WTC11 (cell line): ENCODE results near the gene ATOSB. TPM values are rescaled to one million over a fixed set of nuclear protein-coding genes. Genes with fewer than 3 reads are reported as not detected.

Source experiments
- ATAC-seq: fragments of 200-7000 bp; cut with Tn5 transposase; 2 replicates; pipeline ENCODE4 v1.10.0; 2021; ENCODE audit warnings: mild to moderate bottlenecking, moderate library complexity
- CTCF ChIA-PET: fragments of 300-600 bp; sonication (Branson Sonifier 250); formaldehyde crosslinking; loops from one replicate; lab custom pipeline; 2021; ENCODE audit warnings: antibody characterized with exemption; lab: Charles Lee
- POLR2A ChIA-PET: fragments of 350-600 bp; sonication (Branson Sonifier 250); formaldehyde crosslinking; loops from one replicate; lab custom pipeline; 2021; ENCODE audit warnings: antibody characterized with exemption; lab: Charles Lee
- DNase-seq: peaks from one replicate; pipeline ENCODE4 v3.0.0; 2021; ENCODE audit warnings: low spot score
- H3K27ac Mint-ChIP-seq: 2 replicates; pipeline ENCODE4 v1.8.0; 2021; ENCODE audit warnings: mixed read lengths
- H3K27me3 Mint-ChIP-seq: 2 replicates; pipeline ENCODE4 v1.8.0; 2021; ENCODE audit warnings: low read depth, mild to moderate bottlenecking, moderate library complexity, mixed read lengths
- H3K36me3 Mint-ChIP-seq: 2 replicates; pipeline ENCODE4 v1.8.0; 2021; ENCODE audit warnings: mixed read lengths
- H3K4me1 Mint-ChIP-seq: 2 replicates; pipeline ENCODE4 v1.8.0; 2022; ENCODE audit warnings: mixed read lengths
- H3K4me3 Mint-ChIP-seq: 2 replicates; pipeline ENCODE4 v1.8.0; 2021; ENCODE audit warnings: mild to moderate bottlenecking, moderate library complexity, mixed read lengths
- H3K9me3 Mint-ChIP-seq: 2 replicates; pipeline ENCODE4 v1.8.0; 2021; ENCODE audit warnings: mixed read lengths
- AFF4 ChIP-seq: sonication (generic); formaldehyde crosslinking; IDR thresholded peaks from 2 replicates; pipeline ENCODE4 v1.8.1; 2023; ENCODE audit warnings: mild to moderate bottlenecking, missing genetic modification reagents, borderline replicate concordance
- E2F1 ChIP-seq: sonication (generic); formaldehyde crosslinking; IDR thresholded peaks from 2 replicates; pipeline ENCODE4 v1.8.0; 2022; ENCODE audit warnings: mild to moderate bottlenecking, missing genetic modification reagents
- FOXK1 ChIP-seq: sonication (generic); formaldehyde crosslinking; IDR thresholded peaks from 2 replicates; pipeline ENCODE4 v1.8.0; 2022; ENCODE audit warnings: mild to moderate bottlenecking, moderate library complexity, missing genetic modification reagents
- GTF2I ChIP-seq: fragments of 250-450 bp; sonication (Bioruptor Pico); conservative IDR thresholded peaks from 2 replicates; pipeline ENCODE4 v1.4.0; 2021; ENCODE audit warnings: mild to moderate bottlenecking
- IRF2 ChIP-seq: sonication (generic); formaldehyde crosslinking; IDR thresholded peaks from 2 replicates; pipeline ENCODE4 v1.8.0; 2022; ENCODE audit warnings: low read depth, missing genetic modification reagents, borderline replicate concordance
- JUN ChIP-seq: sonication (generic); formaldehyde crosslinking; IDR thresholded peaks from 2 replicates; pipeline ENCODE4 v1.8.0; 2023; ENCODE audit warnings: mild to moderate bottlenecking, missing genetic modification reagents
- NFYB ChIP-seq: sonication (generic); formaldehyde crosslinking; conservative IDR thresholded peaks from 2 replicates; pipeline ENCODE4 v1.8.0; 2022; ENCODE audit warnings: low read depth, missing genetic modification reagents
- RELA ChIP-seq: sonication (generic); formaldehyde crosslinking; IDR thresholded peaks from 2 replicates; pipeline ENCODE4 v1.8.1; 2022; ENCODE audit warnings: missing genetic modification reagents, mild to moderate bottlenecking, borderline replicate concordance
- SOX15 ChIP-seq: fragments of 250-450 bp; sonication (Bioruptor Pico); IDR thresholded peaks from 2 replicates; pipeline ENCODE4 v1.9.0; 2021; ENCODE audit warnings: mild to moderate bottlenecking
- SP1 ChIP-seq: sonication (generic); formaldehyde crosslinking; conservative IDR thresholded peaks from 2 replicates; pipeline ENCODE4 v1.8.1; 2022; ENCODE audit warnings: missing genetic modification reagents
- TEAD1 ChIP-seq: sonication (generic); formaldehyde crosslinking; IDR thresholded peaks from 2 replicates; pipeline ENCODE4 v1.8.0; 2022; ENCODE audit warnings: mild to moderate bottlenecking, missing genetic modification reagents
- ZNF121 ChIP-seq: sonication (generic); formaldehyde crosslinking; IDR thresholded peaks from 2 replicates; pipeline ENCODE4 v1.8.0; 2023; ENCODE audit warnings: missing genetic modification reagents
- ZNF138 ChIP-seq: sonication (generic); formaldehyde crosslinking; conservative IDR thresholded peaks from 2 replicates; pipeline ENCODE4 v1.8.1; 2022; ENCODE audit warnings: mild to moderate bottlenecking, moderate library complexity, missing genetic modification reagents
- ZNF317 ChIP-seq: sonication (generic); formaldehyde crosslinking; IDR thresholded peaks from 2 replicates; pipeline ENCODE4 v1.8.1; 2023; ENCODE audit warnings: low read depth, mild to moderate bottlenecking, moderate library complexity, missing genetic modification reagents, borderline replicate concordance
- ZNF425 ChIP-seq: fragments of 250-450 bp; sonication (Bioruptor Pico); conservative IDR thresholded peaks from 2 replicates; pipeline ENCODE4 v1.9.0; 2021; ENCODE audit warnings: mild to moderate bottlenecking
- total RNA-seq: library from RNA; stranded (reverse); gene quantifications from 3 replicates; pipeline ENCODE4 v1.2.3, GENCODE V29; 2021
- TF ChIP-seq, protein P1 (sequence below): sonication (generic); formaldehyde crosslinking; IDR thresholded peaks from 2 replicates; pipeline ENCODE4 v1.8.0; 2023; ENCODE audit warnings: mild to moderate bottlenecking, missing genetic modification reagents
- TF ChIP-seq, protein P2 (sequence below): fragments of 250-450 bp; sonication (Bioruptor Pico); IDR thresholded peaks from 2 replicates; pipeline ENCODE4 v2.1.2; 2022; ENCODE audit warnings: mild to moderate bottlenecking, moderate library complexity
- TF ChIP-seq, protein P3 (sequence below): fragments of 250-450 bp; sonication (Bioruptor Pico); IDR thresholded peaks from 2 replicates; pipeline ENCODE4 v1.9.0; 2021; ENCODE audit warnings: mild to moderate bottlenecking

ATOSB gene
- total RNA-seq, 1 experiment from 2014 or later = 8.7 TPM

DNA sequence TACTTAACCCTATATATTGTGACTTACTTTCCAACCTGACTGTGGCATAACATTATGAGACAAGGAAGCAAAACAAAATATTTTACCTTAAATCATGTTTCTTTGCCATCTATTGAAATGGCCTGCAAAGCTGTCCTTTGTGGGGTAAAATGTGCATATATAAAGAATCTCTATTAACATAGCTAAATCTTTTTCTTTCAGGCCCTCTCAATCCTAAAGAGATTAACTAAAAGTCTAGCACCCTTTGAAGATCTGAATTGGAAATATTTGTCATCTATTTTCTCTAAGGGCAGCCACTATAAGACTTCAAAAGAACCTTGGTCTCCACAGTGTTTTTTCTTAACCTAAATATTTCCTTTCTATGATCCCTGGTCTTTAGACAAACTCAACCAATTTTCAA lies 41.1 kb upstream of the ATOSB start:
- no peak for ATAC-seq
- H3K36me3 Mint-ChIP-seq = 0 out of 2 replicates have a peak, but pooled peaks cover 2% of the 10 kb centered on the region
- CTCF ChIA-PET = interaction anchor here (1.1 to 1.7 kb wide), 3 partner anchors 11 to 102 kb away, joined by 3 to 9 read pairs (median 5); no protein-coding TSS in a partner anchor
- POLR2A ChIA-PET = no interaction called here
- no peaks in the 10 kb centered on the region for H3K9me3 Mint-ChIP-seq
- peak overlapping the region; percentile 80; the same call in 1 of the 2 replicates for H3K27ac Mint-ChIP-seq
- H3K27me3 Mint-ChIP-seq = no peaks in the 10 kb centered on the region
- no peak overlapping the region for H3K4me3 Mint-ChIP-seq
- no peak for DNase-seq
- TF ChIP-seq E2F1 (CRISPR knock-in tag) = no peak
- TF ChIP-seq NFYB = no peak
- TF ChIP-seq, protein P1, sequence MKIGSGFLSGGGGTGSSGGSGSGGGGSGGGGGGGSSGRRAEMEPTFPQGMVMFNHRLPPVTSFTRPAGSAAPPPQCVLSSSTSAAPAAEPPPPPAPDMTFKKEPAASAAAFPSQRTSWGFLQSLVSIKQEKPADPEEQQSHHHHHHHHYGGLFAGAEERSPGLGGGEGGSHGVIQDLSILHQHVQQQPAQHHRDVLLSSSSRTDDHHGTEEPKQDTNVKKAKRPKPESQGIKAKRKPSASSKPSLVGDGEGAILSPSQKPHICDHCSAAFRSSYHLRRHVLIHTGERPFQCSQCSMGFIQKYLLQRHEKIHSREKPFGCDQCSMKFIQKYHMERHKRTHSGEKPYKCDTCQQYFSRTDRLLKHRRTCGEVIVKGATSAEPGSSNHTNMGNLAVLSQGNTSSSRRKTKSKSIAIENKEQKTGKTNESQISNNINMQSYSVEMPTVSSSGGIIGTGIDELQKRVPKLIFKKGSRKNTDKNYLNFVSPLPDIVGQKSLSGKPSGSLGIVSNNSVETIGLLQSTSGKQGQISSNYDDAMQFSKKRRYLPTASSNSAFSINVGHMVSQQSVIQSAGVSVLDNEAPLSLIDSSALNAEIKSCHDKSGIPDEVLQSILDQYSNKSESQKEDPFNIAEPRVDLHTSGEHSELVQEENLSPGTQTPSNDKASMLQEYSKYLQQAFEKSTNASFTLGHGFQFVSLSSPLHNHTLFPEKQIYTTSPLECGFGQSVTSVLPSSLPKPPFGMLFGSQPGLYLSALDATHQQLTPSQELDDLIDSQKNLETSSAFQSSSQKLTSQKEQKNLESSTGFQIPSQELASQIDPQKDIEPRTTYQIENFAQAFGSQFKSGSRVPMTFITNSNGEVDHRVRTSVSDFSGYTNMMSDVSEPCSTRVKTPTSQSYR = no peak
- no peak for TF ChIP-seq AFF4
- TF ChIP-seq FOXK1 (CRISPR knock-in tag) = no peak
- TF ChIP-seq ZNF121 = no peak
- TF ChIP-seq, protein P2, sequence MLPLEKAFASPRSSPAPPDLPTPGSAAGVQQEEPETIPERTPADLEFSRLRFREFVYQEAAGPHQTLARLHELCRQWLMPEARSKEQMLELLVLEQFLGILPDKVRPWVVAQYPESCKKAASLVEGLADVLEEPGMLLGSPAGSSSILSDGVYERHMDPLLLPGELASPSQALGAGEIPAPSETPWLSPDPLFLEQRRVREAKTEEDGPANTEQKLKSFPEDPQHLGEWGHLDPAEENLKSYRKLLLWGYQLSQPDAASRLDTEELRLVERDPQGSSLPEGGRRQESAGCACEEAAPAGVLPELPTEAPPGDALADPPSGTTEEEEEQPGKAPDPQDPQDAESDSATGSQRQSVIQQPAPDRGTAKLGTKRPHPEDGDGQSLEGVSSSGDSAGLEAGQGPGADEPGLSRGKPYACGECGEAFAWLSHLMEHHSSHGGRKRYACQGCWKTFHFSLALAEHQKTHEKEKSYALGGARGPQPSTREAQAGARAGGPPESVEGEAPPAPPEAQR (CRISPR knock-in tag) = no peak
- TF ChIP-seq, protein P3, sequence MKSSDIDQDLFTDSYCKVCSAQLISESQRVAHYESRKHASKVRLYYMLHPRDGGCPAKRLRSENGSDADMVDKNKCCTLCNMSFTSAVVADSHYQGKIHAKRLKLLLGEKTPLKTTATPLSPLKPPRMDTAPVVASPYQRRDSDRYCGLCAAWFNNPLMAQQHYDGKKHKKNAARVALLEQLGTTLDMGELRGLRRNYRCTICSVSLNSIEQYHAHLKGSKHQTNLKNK (CRISPR knock-in tag) = no peak
- no peak for TF ChIP-seq SP1
- TF ChIP-seq SOX15 = no peak
- TF ChIP-seq TEAD1 = no peak
- no peak for TF ChIP-seq ZNF138 (CRISPR knock-in tag)
- TF ChIP-seq ZNF317 = no peak
- TF ChIP-seq RELA (CRISPR knock-in tag) = no peak
- no peak for TF ChIP-seq GTF2I (CRISPR knock-in tag)
- no peak for TF ChIP-seq IRF2 (CRISPR knock-in tag)
- TF ChIP-seq ZNF425 (CRISPR knock-in tag) = no peak
- TF ChIP-seq JUN = no peak
- peaks cover 18% of the 10 kb centered on the region for H3K4me1 Mint-ChIP-seq
